GM23248 (cell line): ENCODE results near the gene TMEM37.

Source experiments
- EZH2 ChIP-seq: fragments of 200-600 bp; sonication (generic); IDR thresholded peaks from 2 replicates; pipeline ENCODE4 v1.6.1; 2018; ENCODE audit warnings: antibody characterized with exemption, mild to moderate bottlenecking; ENCODE audit not compliant: insufficient read depth, poor library complexity, severe bottlenecking
- EZH2phosphoT487 ChIP-seq: fragments of 200-600 bp; sonication (generic); IDR thresholded peaks from 2 replicates; pipeline ENCODE4 v1.6.1; 2018; ENCODE audit warnings: antibody characterized with exemption, moderate library complexity, mild to moderate bottlenecking, low read depth; ENCODE audit not compliant: insufficient read depth

GRCh38 chr2:119439574-119440500 lies 8.2 kb downstream of the TMEM37 start:
- TF ChIP-seq EZH2phosphoT487 (no peak), EZH2 (no peak)
